ENCODE measurements around the gene ATF6.

ATF6 gene

DNA sequence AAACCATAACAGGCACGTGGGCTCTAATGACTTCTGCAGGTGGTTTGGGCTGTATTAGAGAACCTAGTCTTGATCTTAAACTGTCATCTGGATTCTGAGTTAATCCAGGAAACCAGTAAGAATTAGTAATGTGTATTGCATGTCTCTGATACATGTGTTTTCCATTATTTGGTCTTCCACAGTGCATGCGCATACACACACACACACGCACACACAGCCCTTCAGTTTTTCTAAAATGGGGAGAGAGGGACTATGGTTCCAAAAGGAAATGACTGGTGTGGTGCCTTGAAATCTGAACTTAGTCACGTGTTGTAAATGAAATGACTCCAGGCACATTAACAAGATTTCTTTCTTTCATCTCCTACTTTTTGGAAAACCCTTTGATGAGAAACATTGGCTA is 190.0 kb downstream of the ATF6 start:
- no peaks in the 10 kb centered on the region for H3K27me3 ChIP-seq (ENCODE audit: insufficient read depth, low read depth)
- H3K36me3 ChIP-seq (ENCODE audit: insufficient read depth), result peaks cover 6% of the 10 kb centered on the region; the same call in 1 of the 2 replicates
- no peak overlapping the region for H3K4me3 ChIP-seq (IDR thresholded peaks at IDR 0.05; ENCODE audit: insufficient read depth, low read depth, low read length)
- TF ChIP-seq, protein P1, sequence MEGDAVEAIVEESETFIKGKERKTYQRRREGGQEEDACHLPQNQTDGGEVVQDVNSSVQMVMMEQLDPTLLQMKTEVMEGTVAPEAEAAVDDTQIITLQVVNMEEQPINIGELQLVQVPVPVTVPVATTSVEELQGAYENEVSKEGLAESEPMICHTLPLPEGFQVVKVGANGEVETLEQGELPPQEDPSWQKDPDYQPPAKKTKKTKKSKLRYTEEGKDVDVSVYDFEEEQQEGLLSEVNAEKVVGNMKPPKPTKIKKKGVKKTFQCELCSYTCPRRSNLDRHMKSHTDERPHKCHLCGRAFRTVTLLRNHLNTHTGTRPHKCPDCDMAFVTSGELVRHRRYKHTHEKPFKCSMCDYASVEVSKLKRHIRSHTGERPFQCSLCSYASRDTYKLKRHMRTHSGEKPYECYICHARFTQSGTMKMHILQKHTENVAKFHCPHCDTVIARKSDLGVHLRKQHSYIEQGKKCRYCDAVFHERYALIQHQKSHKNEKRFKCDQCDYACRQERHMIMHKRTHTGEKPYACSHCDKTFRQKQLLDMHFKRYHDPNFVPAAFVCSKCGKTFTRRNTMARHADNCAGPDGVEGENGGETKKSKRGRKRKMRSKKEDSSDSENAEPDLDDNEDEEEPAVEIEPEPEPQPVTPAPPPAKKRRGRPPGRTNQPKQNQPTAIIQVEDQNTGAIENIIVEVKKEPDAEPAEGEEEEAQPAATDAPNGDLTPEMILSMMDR (conservative IDR thresholded peaks at IDR 0.05; ENCODE audit: low read depth, low read length), result no peak
- no peak overlapping the region for H3K4me2 ChIP-seq
- no peaks in the 10 kb centered on the region for H3K79me2 ChIP-seq (ENCODE audit: insufficient read depth, low read depth)
- H4K20me1 ChIP-seq (ENCODE audit: insufficient read depth), result no peaks in the 10 kb centered on the region
- H3K4me1 ChIP-seq (ENCODE audit: low read depth, poor library complexity, severe bottlenecking), result no peaks in the 10 kb centered on the region
- no peak overlapping the region for H3K9ac ChIP-seq
- no peak overlapping the region for H3K27ac ChIP-seq
- no peak overlapping the region for H2AFZ ChIP-seq (ENCODE audit: low read depth)

DNA sequence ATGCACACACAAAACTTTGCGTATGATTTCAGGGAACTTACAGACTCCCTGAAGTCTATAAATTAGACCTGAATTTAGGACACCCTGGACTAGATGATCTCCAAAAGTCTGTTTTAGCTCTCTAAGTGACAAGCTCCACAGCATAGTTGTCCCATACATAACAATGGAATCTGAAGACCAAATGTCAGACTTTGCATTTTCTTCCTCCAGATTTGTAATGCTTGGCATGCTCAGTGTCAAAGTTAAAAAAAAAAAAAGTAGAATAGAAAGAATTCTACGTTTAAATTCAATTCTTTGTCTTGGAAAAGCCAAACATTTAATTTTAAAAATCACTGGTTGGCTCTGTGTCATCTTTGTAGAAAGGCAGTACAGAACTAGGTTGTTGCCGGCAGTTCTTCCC is 190.8 kb downstream of the ATF6 start:
- H3K4me1 ChIP-seq (ENCODE audit: low read depth, poor library complexity, severe bottlenecking), result peaks cover under 1% of the 10 kb centered on the region
- no peaks in the 10 kb centered on the region for H3K79me2 ChIP-seq (ENCODE audit: insufficient read depth, low read depth)
- no peaks in the 10 kb centered on the region for H3K27me3 ChIP-seq (ENCODE audit: insufficient read depth, low read depth)
- no peak overlapping the region for H3K9ac ChIP-seq
- peaks cover 6% of the 10 kb centered on the region; the same call in 1 of the 2 replicates for H3K36me3 ChIP-seq (ENCODE audit: insufficient read depth)
- TF ChIP-seq, protein P1 (conservative IDR thresholded peaks at IDR 0.05; ENCODE audit: low read depth, low read length), result no peak
- no peak overlapping the region for H2AFZ ChIP-seq (ENCODE audit: low read depth)
- no peaks in the 10 kb centered on the region for H4K20me1 ChIP-seq (ENCODE audit: insufficient read depth)
- no peak overlapping the region for H3K4me2 ChIP-seq
- no peak overlapping the region for H3K27ac ChIP-seq
- no peak overlapping the region for H3K4me3 ChIP-seq (IDR thresholded peaks at IDR 0.05; ENCODE audit: insufficient read depth, low read depth, low read length)

DNA sequence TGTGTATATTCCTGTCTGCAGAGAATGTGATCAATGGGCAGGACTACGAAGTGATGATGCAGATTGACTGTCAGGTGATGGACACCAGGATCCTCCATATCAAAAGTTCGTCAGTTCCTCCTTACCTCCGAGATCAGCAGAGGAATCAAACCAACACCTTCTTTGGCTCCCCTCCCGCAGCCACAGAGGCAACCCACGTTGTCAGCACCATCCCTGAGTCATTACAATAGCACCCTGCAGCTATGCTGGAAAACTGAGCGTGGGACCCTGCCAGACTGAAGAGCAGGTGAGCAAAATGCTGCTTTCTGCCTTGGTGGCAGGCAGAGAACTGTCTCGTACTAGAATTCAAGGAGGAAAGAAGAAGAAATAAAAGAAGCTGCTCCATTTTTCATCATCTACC is 192.3 kb downstream of the ATF6 start:
- TF ChIP-seq, protein P1 (conservative IDR thresholded peaks at IDR 0.05; ENCODE audit: low read depth, low read length), result no peak
- H3K79me2 ChIP-seq (ENCODE audit: insufficient read depth, low read depth), result no peaks in the 10 kb centered on the region
- no peak overlapping the region for H3K9ac ChIP-seq
- no peak overlapping the region for H3K4me2 ChIP-seq
- H3K27me3 ChIP-seq (ENCODE audit: insufficient read depth, low read depth), result no peaks in the 10 kb centered on the region
- H4K20me1 ChIP-seq (ENCODE audit: insufficient read depth), result no peaks in the 10 kb centered on the region
- H3K4me3 ChIP-seq (IDR thresholded peaks at IDR 0.05; ENCODE audit: insufficient read depth, low read depth, low read length), result no peak overlapping the region
- peaks cover 11% of the 10 kb centered on the region for H3K4me1 ChIP-seq (ENCODE audit: low read depth, poor library complexity, severe bottlenecking)
- H2AFZ ChIP-seq (ENCODE audit: low read depth), result no peak overlapping the region
- peaks cover 6% of the 10 kb centered on the region; the same call in 1 of the 2 replicates for H3K36me3 ChIP-seq (ENCODE audit: insufficient read depth)
- no peak overlapping the region for H3K27ac ChIP-seq

DNA sequence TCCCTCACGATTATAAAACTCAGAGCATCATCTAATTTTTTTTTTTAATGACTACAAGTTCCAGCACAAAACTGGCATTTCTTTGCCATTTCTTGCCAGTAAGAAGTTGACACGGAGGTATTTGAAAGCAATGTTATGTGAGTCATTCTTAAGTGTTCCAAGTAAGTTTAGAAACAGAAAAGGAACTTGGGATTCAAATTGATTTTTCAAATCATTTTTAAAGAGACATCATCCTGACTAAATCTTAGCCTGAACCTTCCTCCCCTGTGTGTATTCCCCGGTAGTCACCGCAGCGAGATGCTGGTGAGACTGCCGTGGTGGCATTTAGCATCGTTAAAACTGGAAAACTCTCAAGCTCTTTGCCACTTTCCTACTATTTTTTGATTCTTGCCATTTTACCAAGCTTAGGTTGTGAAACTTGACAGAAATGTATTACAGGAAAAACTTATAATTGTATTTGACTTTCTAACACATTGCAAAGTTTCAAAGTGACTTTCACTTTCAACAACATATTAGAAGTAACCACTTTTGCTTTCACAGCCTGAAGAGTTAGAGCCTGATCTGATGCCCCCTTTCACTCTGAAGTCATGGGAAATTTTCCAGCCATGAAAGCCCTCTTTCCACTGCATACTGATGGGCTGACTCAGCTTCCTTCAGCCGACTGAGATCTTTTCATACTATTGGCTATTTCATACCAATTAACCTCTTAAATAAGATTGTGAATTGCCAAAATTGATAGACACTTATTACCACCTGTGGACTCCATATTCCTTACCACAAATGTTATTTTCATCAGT is 196.2 kb downstream of the ATF6 start:
- H3K4me1 ChIP-seq (ENCODE audit: low read depth, poor library complexity, severe bottlenecking), result peaks cover 11% of the 10 kb centered on the region
- TF ChIP-seq, protein P1 (conservative IDR thresholded peaks at IDR 0.05; ENCODE audit: low read depth, low read length), result no peak
- H3K79me2 ChIP-seq (ENCODE audit: insufficient read depth, low read depth), result no peaks in the 10 kb centered on the region
- no peak overlapping the region; the same call in 1 of the 2 replicates for H3K4me2 ChIP-seq
- H3K4me3 ChIP-seq (IDR thresholded peaks at IDR 0.05; ENCODE audit: insufficient read depth, low read depth, low read length), result no peak overlapping the region
- H3K27me3 ChIP-seq (ENCODE audit: insufficient read depth, low read depth), result no peaks in the 10 kb centered on the region
- peaks cover 6% of the 10 kb centered on the region; the same call in 1 of the 2 replicates for H3K36me3 ChIP-seq (ENCODE audit: insufficient read depth)
- H3K27ac ChIP-seq, result no peak overlapping the region
- no peaks in the 10 kb centered on the region for H4K20me1 ChIP-seq (ENCODE audit: insufficient read depth)
- no peak overlapping the region for H3K9ac ChIP-seq
- H2AFZ ChIP-seq (ENCODE audit: low read depth), result no peak overlapping the region

Data from KMS-11 (cell line).